ENCODE measurements around the gene PLEKHG5.

Gene PLEKHG5

DNA sequence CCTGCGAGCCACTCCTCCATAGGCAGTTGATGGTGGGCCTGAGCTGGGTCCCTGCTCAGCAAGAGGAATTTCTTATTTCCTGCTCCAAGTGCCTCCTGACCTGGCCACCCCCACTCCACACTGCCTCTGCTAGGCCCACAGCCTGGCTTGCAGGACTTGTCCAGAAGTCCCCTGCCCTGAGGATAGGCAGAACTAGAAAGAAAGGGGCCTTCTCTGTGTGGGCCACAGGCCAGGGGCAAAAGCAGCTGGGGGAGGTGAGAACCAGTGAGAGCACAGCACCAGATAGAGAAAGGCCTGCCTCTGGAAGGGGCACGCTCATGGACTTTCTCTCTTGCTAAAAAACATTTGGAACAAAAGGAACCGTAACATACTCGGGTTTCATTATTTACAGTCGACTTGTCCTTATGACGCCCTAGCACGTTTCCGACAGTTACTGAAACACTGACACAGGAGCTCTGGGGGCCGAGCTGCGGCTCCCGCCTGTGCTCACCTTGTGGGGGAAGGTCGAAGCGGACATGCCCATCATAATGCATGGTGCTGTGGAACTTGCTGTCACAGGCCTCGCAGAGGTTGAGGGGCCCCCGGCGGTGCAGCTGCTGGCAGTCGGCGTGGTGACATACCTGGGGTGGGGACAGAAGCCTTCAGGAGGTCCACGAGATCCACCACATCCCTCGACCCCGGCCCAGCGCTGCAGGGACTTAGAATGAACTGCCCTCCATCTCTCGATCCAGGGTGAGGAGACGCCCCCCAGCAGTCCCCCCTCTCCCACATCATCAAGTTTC, 14.2 kb downstream of the PLEKHG5 start:
- no peak for DNase-seq (ENCODE audit: extremely low read depth, insufficient read length)
- TF ChIP-seq, protein P1, sequence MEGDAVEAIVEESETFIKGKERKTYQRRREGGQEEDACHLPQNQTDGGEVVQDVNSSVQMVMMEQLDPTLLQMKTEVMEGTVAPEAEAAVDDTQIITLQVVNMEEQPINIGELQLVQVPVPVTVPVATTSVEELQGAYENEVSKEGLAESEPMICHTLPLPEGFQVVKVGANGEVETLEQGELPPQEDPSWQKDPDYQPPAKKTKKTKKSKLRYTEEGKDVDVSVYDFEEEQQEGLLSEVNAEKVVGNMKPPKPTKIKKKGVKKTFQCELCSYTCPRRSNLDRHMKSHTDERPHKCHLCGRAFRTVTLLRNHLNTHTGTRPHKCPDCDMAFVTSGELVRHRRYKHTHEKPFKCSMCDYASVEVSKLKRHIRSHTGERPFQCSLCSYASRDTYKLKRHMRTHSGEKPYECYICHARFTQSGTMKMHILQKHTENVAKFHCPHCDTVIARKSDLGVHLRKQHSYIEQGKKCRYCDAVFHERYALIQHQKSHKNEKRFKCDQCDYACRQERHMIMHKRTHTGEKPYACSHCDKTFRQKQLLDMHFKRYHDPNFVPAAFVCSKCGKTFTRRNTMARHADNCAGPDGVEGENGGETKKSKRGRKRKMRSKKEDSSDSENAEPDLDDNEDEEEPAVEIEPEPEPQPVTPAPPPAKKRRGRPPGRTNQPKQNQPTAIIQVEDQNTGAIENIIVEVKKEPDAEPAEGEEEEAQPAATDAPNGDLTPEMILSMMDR (IDR thresholded peaks at IDR 0.05; ENCODE audit: insufficient read depth, low read length, poor library complexity, severe bottlenecking) = no peak
- Histone ChIP-seq H3K4me3 (replicated peaks; ENCODE audit: low read depth, low read length) (no peak overlapping the region), H3K27me3 (replicated peaks; ENCODE audit: control insufficient read depth, insufficient read depth, low read length) (no peaks in the 10 kb centered on the region), H3K36me3 (ENCODE audit: control insufficient read depth, insufficient read depth, low read length) (no peaks in the 10 kb centered on the region)

DNA sequence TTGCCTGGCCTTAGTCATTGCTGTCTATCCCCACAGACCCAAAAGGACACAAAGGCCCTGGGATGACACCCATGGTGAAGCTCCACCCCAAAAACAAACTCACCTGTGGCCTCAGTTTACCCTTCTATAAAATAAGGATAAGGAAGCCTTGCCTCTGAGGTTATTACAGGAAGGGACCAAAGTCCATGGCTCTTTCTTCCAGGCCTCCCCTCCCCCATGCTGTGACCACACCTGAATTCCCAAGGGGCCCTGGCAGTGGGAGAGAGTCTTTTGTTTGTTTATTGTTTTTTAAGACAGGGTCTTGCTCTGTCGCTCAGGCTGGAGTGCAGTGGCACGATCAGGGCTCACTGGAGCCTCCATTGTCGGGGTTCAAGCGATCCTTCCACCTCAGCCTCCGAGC, 15.0 kb downstream of the PLEKHG5 start:
- TF ChIP-seq, protein P1 (IDR thresholded peaks at IDR 0.05; ENCODE audit: insufficient read depth, low read length, poor library complexity, severe bottlenecking) = no peak
- Histone ChIP-seq H3K36me3 (ENCODE audit: control insufficient read depth, insufficient read depth, low read length) (no peaks in the 10 kb centered on the region), H3K4me3 (replicated peaks; ENCODE audit: low read depth, low read length) (no peak overlapping the region), H3K27me3 (replicated peaks; ENCODE audit: control insufficient read depth, insufficient read depth, low read length) (no peaks in the 10 kb centered on the region)
- no peak for DNase-seq (ENCODE audit: extremely low read depth, insufficient read length)

DNA sequence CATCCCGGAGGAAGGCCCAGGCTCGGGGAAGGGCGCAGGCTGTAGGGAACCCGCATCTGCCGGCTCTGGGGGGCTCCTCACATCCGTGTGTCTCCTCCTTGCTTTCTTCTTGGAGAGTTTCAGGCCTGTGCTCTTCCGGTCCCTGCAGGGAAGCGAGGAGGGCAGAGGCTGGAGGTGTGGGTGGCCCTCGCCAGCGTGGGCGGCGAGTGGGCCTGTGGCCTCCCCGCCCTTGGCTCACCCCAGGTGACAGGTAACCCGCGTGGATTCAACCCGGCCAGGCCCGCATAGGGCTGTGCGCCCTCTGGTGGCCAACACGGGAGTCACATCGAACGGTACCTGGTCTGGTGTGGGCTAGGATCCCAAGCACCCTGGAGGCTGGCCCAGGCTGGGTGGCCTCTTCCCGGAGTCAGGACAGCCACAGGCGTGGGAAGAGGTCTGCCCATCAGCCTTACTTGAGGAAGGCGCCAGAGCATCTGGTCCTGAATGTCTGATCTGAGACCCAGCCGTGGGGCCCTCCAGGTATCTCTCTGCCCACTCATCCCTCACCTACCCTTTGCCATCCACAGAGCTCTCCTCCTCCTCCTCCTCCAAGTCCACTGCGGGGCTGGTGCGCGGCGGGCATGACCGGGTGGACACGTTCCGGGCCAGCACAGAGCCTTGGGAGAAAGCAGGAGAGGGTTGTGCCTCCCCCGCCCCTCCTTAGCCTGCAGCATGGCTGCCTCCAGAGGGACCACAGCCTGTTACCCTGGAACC, 15.9 kb downstream of the PLEKHG5 start:
- DNase-seq (ENCODE audit: extremely low read depth, insufficient read length) = peak; percentile 51
- Histone ChIP-seq H3K36me3 (ENCODE audit: control insufficient read depth, insufficient read depth, low read length) (no peaks in the 10 kb centered on the region), H3K4me3 (replicated peaks; ENCODE audit: low read depth, low read length) (no peak overlapping the region), H3K27me3 (replicated peaks; ENCODE audit: control insufficient read depth, insufficient read depth, low read length) (no peaks in the 10 kb centered on the region)
- TF ChIP-seq, protein P1 (IDR thresholded peaks at IDR 0.05; ENCODE audit: insufficient read depth, low read length, poor library complexity, severe bottlenecking) = peak; percentile 97

DNA sequence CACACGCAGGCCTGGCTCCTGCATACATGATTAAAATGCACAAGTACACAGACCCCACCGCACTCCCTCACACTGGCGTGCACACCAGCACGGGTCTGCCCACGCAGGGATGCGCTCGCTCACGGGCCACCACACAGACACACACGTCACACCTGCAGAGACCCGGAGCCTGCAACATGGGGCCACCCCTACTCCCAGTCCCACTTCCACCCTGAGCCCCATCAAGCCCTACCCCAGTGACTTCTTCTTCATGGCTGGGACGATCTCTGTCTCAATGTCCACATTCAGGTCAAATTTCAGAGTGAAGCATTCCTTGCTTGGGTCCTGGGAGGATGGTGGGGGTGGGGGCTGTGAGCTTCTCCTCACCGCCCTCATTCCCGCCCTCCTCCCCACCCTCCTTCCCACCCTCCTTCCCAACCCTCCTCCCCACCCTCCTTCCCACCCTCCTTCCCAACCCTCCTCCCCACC, 16.6 kb downstream of the PLEKHG5 start:
- no peaks in the 10 kb centered on the region for H3K27me3 ChIP-seq (replicated peaks; ENCODE audit: control insufficient read depth, insufficient read depth, low read length)
- no peaks in the 10 kb centered on the region for H3K36me3 ChIP-seq (ENCODE audit: control insufficient read depth, insufficient read depth, low read length)
- no peak for DNase-seq (ENCODE audit: extremely low read depth, insufficient read length)
- H3K4me3 ChIP-seq (replicated peaks; ENCODE audit: low read depth, low read length) = no peak overlapping the region
- TF ChIP-seq, protein P1 (IDR thresholded peaks at IDR 0.05; ENCODE audit: insufficient read depth, low read length, poor library complexity, severe bottlenecking) = no peak

DNA sequence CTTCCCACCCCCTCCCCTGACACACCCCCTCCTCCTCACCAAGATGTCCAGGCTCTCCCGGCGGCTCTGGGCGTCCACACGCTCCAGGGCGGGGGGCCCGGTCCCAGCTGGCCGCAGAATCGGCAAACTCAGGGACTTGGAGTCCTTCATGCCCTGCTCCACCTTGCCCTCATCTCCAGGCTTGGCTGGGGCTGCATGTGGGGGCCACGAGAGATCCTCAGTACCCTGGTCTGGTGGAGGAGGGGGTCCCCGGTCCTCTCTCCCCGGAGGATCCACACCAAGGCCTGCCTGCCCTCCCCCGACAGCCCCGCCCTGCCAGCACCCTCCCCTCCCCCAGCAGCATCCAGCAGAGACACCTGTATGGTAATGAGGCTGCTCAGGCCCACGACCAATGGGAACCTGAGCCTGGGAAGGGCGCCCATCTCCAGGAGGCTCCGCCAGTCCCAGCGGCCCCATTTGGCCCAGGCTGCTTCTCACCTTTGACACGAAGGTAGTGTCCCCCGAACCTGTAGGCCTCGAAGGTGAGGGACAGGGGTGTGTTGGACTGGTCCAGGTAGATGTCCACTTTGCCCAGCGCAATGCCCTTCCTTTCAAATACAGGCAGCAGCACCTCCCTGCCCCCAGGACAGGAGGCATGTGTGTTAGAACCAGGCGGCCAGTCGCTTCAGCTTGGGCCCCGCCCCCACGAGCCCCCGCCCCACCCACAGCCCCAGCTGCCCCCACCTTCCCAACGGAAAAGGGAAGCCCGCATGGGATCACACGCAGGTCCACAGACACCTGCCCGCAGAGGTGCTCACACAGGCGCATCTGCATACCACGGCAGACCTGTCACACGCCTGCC, 17.3 kb downstream of the PLEKHG5 start:
- Histone ChIP-seq H3K27me3 (replicated peaks; ENCODE audit: control insufficient read depth, insufficient read depth, low read length) (no peaks in the 10 kb centered on the region), H3K36me3 (ENCODE audit: control insufficient read depth, insufficient read depth, low read length) (no peaks in the 10 kb centered on the region), H3K4me3 (replicated peaks; ENCODE audit: low read depth, low read length) (no peak overlapping the region)
- TF ChIP-seq, protein P1 (IDR thresholded peaks at IDR 0.05; ENCODE audit: insufficient read depth, low read length, poor library complexity, severe bottlenecking) = no peak
- DNase-seq (ENCODE audit: extremely low read depth, insufficient read length) = no peak

All from GM06990 (cell line).